ENCODE data around the gene ZNF627.

Gene ZNF627

DNA sequence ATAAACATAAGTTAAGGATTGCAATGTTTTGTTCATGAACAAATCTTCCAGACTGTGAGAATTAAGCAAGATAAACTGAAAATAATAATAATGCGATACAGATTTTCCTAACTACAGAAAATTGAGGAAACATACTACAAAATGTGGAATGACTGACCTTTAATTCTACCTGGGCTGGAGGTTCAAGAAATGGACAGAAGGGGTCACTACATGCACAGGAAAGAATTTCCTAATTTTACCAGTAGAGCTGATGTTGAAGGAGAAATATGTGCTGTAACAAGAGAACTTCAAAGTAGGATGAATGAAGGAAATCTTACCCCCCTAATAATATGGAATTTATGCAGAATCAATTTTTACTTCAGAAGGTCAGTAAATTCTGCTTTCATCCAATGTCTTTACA is 62.3 kb downstream of the ZNF627 start:
- in situ Hi-C loops (cut with HindIII; ENCODE audit: low pct_ligation_motif_present, low pct_unique_long_range_greater_than_20kb, low sequenced_read_pairs): no loop called here
- DNase-seq: peak; percentile 7

GRCh38 chr19:11662278-11662677 is 65.0 kb downstream of the ZNF627 start:
- in situ Hi-C loops (cut with HindIII; ENCODE audit: low pct_ligation_motif_present, low pct_unique_long_range_greater_than_20kb, low sequenced_read_pairs): no loop called here
- no peak for DNase-seq

DNA sequence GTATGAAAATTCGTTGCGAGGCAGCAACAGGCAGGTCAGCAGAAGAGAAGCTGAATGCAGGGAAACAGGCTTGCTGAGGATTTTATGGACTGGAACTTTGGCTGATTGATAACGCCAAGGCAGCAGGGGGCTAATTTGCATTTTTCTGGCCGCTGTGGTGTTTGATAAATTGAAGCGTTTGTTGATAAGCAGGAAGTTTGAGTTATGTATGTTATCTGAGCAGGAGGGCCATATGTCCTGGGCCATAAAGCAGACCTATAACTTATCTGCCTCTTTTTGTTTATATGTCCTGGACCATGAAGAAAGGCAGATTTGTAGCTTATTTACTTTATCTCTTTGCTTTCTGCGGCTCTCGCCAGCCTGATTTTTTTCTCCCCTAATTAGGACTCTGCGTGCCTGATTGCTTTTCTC is 65.9 kb downstream of the ZNF627 start:
- in situ Hi-C loops (cut with HindIII; ENCODE audit: low pct_ligation_motif_present, low pct_unique_long_range_greater_than_20kb, low sequenced_read_pairs): no loop called here
- no peak for DNase-seq
